ENCODE data around the gene PDE6H. TPM values are rescaled to one million over a fixed set of nuclear protein-coding genes. Genes with fewer than 3 reads are reported as not detected.

Gene PDE6H
- not detected for polyA plus RNA-seq (ENCODE audit: low read depth in 6 of 6)

- Mint-ChIP-seq H3K27ac (peak within 1 kb of the TSS in 1 of 6 donors; percentile 12), H3K36me3 (no peaks in the 10 kb centered on the region), H3K4me1 (peaks cover 0 to 28% (median 9%) of the 10 kb centered on the region in 3 donors), H3K9me3 (no peaks in the 10 kb centered on the region), H3K4me3 (no peak within 1 kb of the TSS), H3K27me3 (no peaks in the 10 kb centered on the region)
- ATAC-seq (ENCODE audit: low read depth in 2 of 2) (no peak), DNase-seq (no peak)
These were observed at the start of gene PDE6H for GRCh38 chr12:14972816-14973215. Gene PDE6H, plus strand, starts transcription at chr12:14973042. Its CDS starts 4,971 bp downstream, at chr12:14978013.

GRCh38 chr12:14923944-14924343 lies 48.9 kb upstream of the PDE6H start:
- no peak for ATAC-seq (ENCODE audit: low read depth in 2 of 2)

GRCh38 chr12:14924541-14924940 lies 48.3 kb upstream of the PDE6H start:
- DNase-seq, result no peak
- Mint-ChIP-seq H3K27me3 (no peaks in the 10 kb centered on the region), H3K4me3 (no peak overlapping the region), H3K36me3 (peaks cover 12 to 17% of the 10 kb centered on the region in 2 donors), H3K27ac (no peak overlapping the region), H3K4me1 (peaks cover 15 to 23% (median 16%) of the 10 kb centered on the region in 3 donors), H3K9me3 (peaks cover 0 to 3% (median 0%) of the 10 kb centered on the region in 7 donors)
- no peak for ATAC-seq (ENCODE audit: low read depth in 2 of 2)

More at GRCh38 chr12:14923944-14924343, 48.9 kb upstream of the PDE6H start:
- DNase-seq, result no peak
- peaks cover 18 to 19% of the 10 kb centered on the region in 2 donors for H3K36me3 Mint-ChIP-seq
- peak overlapping the region in 1 of 6 donors; percentile 6 for H3K27ac Mint-ChIP-seq
- no peak overlapping the region for H3K4me3 Mint-ChIP-seq
- H3K4me1 Mint-ChIP-seq, result peaks cover 15 to 22% (median 16%) of the 10 kb centered on the region in 3 donors
- H3K9me3 Mint-ChIP-seq, result peaks cover 0 to 3% (median 0%) of the 10 kb centered on the region in 7 donors
- no peaks in the 10 kb centered on the region for H3K27me3 Mint-ChIP-seq

GRCh38 chr12:14927267-14927666 lies 45.6 kb upstream of the PDE6H start:
- Mint-ChIP-seq H3K9me3 (no peaks in the 10 kb centered on the region), H3K27ac (peak overlapping the region in 1 of 6 donors; percentile 3), H3K4me1 (peaks cover 3 to 9% (median 4%) of the 10 kb centered on the region in 3 donors), H3K27me3 (no peaks in the 10 kb centered on the region), H3K36me3 (peaks cover 13 to 14% of the 10 kb centered on the region in 2 donors), H3K4me3 (no peak overlapping the region)
- no peak for ATAC-seq (ENCODE audit: low read depth in 2 of 2)
- no peak for DNase-seq

- peaks cover 26 to 30% of the 10 kb centered on the region in 2 donors for H3K36me3 Mint-ChIP-seq
These were observed 43.9 kb upstream of the PDE6H start for GRCh38 chr12:14928931-14929330.

GRCh38 chr12:14930299-14930698 lies 42.5 kb upstream of the PDE6H start:
- H3K9me3 Mint-ChIP-seq, result no peaks in the 10 kb centered on the region

More at GRCh38 chr12:14928931-14929330, 43.9 kb upstream of the PDE6H start:
- Mint-ChIP-seq H3K9me3 (no peaks in the 10 kb centered on the region), H3K27me3 (no peaks in the 10 kb centered on the region), H3K4me1 (peaks cover 3 to 10% (median 4%) of the 10 kb centered on the region in 3 donors), H3K4me3 (no peak overlapping the region), H3K27ac (no peak overlapping the region)
- DNase-seq, result no peak
- no peak for ATAC-seq (ENCODE audit: low read depth in 2 of 2)

GRCh38 chr12:14931359-14931758 lies 41.5 kb upstream of the PDE6H start:
- Mint-ChIP-seq H3K27ac (no peak overlapping the region), H3K27me3 (no peaks in the 10 kb centered on the region), H3K9me3 (no peaks in the 10 kb centered on the region), H3K4me3 (no peak overlapping the region), H3K36me3 (peaks cover 29 to 41% of the 10 kb centered on the region in 2 donors), H3K4me1 (peaks cover 3 to 9% (median 4%) of the 10 kb centered on the region in 3 donors)
- no peak for DNase-seq
- ATAC-seq (ENCODE audit: low read depth in 2 of 2), result no peak

More at GRCh38 chr12:14930299-14930698, 42.5 kb upstream of the PDE6H start:
- H3K4me1 Mint-ChIP-seq, result peaks cover 3 to 9% (median 4%) of the 10 kb centered on the region in 3 donors
- DNase-seq, result no peak
- ATAC-seq (ENCODE audit: low read depth in 2 of 2), result no peak
- no peaks in the 10 kb centered on the region for H3K27me3 Mint-ChIP-seq
- H3K4me3 Mint-ChIP-seq, result no peak overlapping the region
- H3K36me3 Mint-ChIP-seq, result peaks cover 29 to 41% of the 10 kb centered on the region in 2 donors
- H3K27ac Mint-ChIP-seq, result no peak overlapping the region

- H3K4me1 Mint-ChIP-seq, result peaks cover 4 to 11% (median 5%) of the 10 kb centered on the region in 3 donors
- no peaks in the 10 kb centered on the region for H3K9me3 Mint-ChIP-seq
- peak overlapping the region in 1 of 6 donors; percentile 47 for H3K27ac Mint-ChIP-seq
- H3K27me3 Mint-ChIP-seq, result no peaks in the 10 kb centered on the region
- peaks cover 30 to 42% of the 10 kb centered on the region in 2 donors for H3K36me3 Mint-ChIP-seq
- DNase-seq (no peak), ATAC-seq (ENCODE audit: low read depth in 2 of 2) (no peak)
- H3K4me3 Mint-ChIP-seq, result no peak overlapping the region
These were observed 40.9 kb upstream of the PDE6H start for GRCh38 chr12:14931791-14932560.

GRCh38 chr12:14934511-14934910 lies 38.3 kb upstream of the PDE6H start:
- DNase-seq, result no peak
- H3K4me1 Mint-ChIP-seq, result peaks cover 23 to 26% (median 26%) of the 10 kb centered on the region in 3 donors
- H3K36me3 Mint-ChIP-seq, result peaks cover 38 to 52% of the 10 kb centered on the region in 2 donors
- no peak overlapping the region for H3K4me3 Mint-ChIP-seq
- no peak overlapping the region for H3K27ac Mint-ChIP-seq
- ATAC-seq (ENCODE audit: low read depth in 2 of 2), result no peak
- peaks cover 0 to 8% (median 4%) of the 10 kb centered on the region in 7 donors for H3K9me3 Mint-ChIP-seq
- H3K27me3 Mint-ChIP-seq, result no peaks in the 10 kb centered on the region

GRCh38 chr12:14935031-14935430 lies 37.8 kb upstream of the PDE6H start:
- H3K27me3 Mint-ChIP-seq, result no peaks in the 10 kb centered on the region
- DNase-seq, result no peak
- peaks cover 43 to 57% of the 10 kb centered on the region in 2 donors for H3K36me3 Mint-ChIP-seq
- no peak for ATAC-seq (ENCODE audit: low read depth in 2 of 2)
- H3K27ac Mint-ChIP-seq, result no peak overlapping the region
- H3K9me3 Mint-ChIP-seq, result peaks cover 0 to 8% (median 5%) of the 10 kb centered on the region in 7 donors
- H3K4me3 Mint-ChIP-seq, result no peak overlapping the region
- peaks cover 24 to 32% (median 31%) of the 10 kb centered on the region in 3 donors for H3K4me1 Mint-ChIP-seq

GRCh38 chr12:14936224-14936861 lies 36.5 kb upstream of the PDE6H start:
- peaks cover 24 to 38% (median 33%) of the 10 kb centered on the region in 3 donors for H3K4me1 Mint-ChIP-seq
- H3K9me3 Mint-ChIP-seq, result peaks cover 0 to 8% (median 5%) of the 10 kb centered on the region in 7 donors
- peak overlapping the region in 2 of 6 donors; percentile 26 to 74 for H3K27ac Mint-ChIP-seq
- no peak overlapping the region for H3K4me3 Mint-ChIP-seq
- peaks cover 45 to 57% of the 10 kb centered on the region in 2 donors for H3K36me3 Mint-ChIP-seq
- H3K27me3 Mint-ChIP-seq, result no peaks in the 10 kb centered on the region
- DNase-seq (no peak), ATAC-seq (ENCODE audit: low read depth in 2 of 2) (no peak)

- peak overlapping the region in 2 of 6 donors; percentile 50 to 87 for H3K27ac Mint-ChIP-seq
- H3K27me3 Mint-ChIP-seq, result no peaks in the 10 kb centered on the region
- peak overlapping the region in 1 of 8 donors; percentile 41 for H3K4me3 Mint-ChIP-seq
- peaks cover 0 to 8% (median 5%) of the 10 kb centered on the region in 7 donors for H3K9me3 Mint-ChIP-seq
- no peak for ATAC-seq (ENCODE audit: low read depth in 2 of 2)
- peaks cover 44 to 59% of the 10 kb centered on the region in 2 donors for H3K36me3 Mint-ChIP-seq
- peaks cover 24 to 38% (median 33%) of the 10 kb centered on the region in 3 donors for H3K4me1 Mint-ChIP-seq
- no peak for DNase-seq
These were observed 35.8 kb upstream of the PDE6H start for GRCh38 chr12:14937014-14937413.

- Mint-ChIP-seq H3K27me3 (no peaks in the 10 kb centered on the region), H3K9me3 (peaks cover 0 to 8% (median 5%) of the 10 kb centered on the region in 7 donors), H3K4me1 (peaks cover 24 to 34% (median 33%) of the 10 kb centered on the region in 3 donors), H3K4me3 (peak overlapping the region in 4 of 8 donors; percentile 22 to 66 (median 49)), H3K27ac (peak overlapping the region; percentile 20 to 94 (median 88)), H3K36me3 (peaks cover 43 to 59% of the 10 kb centered on the region in 2 donors)
- DNase-seq (no peak), ATAC-seq (ENCODE audit: low read depth in 2 of 2) (peak in 1 of 2 donors; percentile 20)
These were observed 35.2 kb upstream of the PDE6H start for GRCh38 chr12:14937689-14938088.
